Loucy (cell line): ENCODE measurements around the gene RBMS3.

Experiments used
- H2AFZ ChIP-seq: fragments of 200-600 bp; sonication (generic); 2 replicates; pipeline ENCODE4 v1.6.0; 2016; ENCODE audit warnings: antibody characterized with exemption, mild to moderate bottlenecking, low read length, moderate library complexity
- H3F3A ChIP-seq: fragments of 200-600 bp; 2 replicates; pipeline ENCODE4 v1.6.0; 2016; ENCODE audit warnings: antibody characterized with exemption, low read depth, mild to moderate bottlenecking
- H3K27me3 ChIP-seq: fragments of 200-600 bp; sonication (generic); 2 replicates; pipeline ENCODE4 v1.6.1; 2014; ENCODE audit warnings: low read length, mild to moderate bottlenecking; ENCODE audit not compliant: insufficient read depth, poor library complexity, severe bottlenecking
- H3K36me3 ChIP-seq: fragments of 200-600 bp; sonication (generic); 2 replicates; pipeline ENCODE4 v1.6.1; 2016; ENCODE audit warnings: low read length; ENCODE audit not compliant: insufficient read depth
- H3K4me1 ChIP-seq: fragments of 200-600 bp; sonication (generic); 2 replicates; pipeline ENCODE4 v1.5.1; 2014; ENCODE audit warnings: low read length, mild to moderate bottlenecking; ENCODE audit not compliant: insufficient read depth, poor library complexity, severe bottlenecking
- H3K4me2 ChIP-seq: fragments of 200-600 bp; sonication (generic); 2 replicates; pipeline ENCODE4 v1.6.0; 2014; ENCODE audit warnings: antibody characterized with exemption, low read length, low read depth, mild to moderate bottlenecking; ENCODE audit not compliant: poor library complexity, severe bottlenecking
- H3K4me3 ChIP-seq: fragments of 200-600 bp; sonication (generic); 2 replicates; pipeline ENCODE4 v1.5.1; 2014; ENCODE audit warnings: low read length, mild to moderate bottlenecking, mixed read lengths; ENCODE audit not compliant: poor library complexity, severe bottlenecking
- H3K79me2 ChIP-seq: fragments of 200-600 bp; sonication (generic); 2 replicates; pipeline ENCODE4 v1.6.1; 2014; ENCODE audit warnings: low read length; ENCODE audit not compliant: insufficient read depth
- H3K9ac ChIP-seq: fragments of 200-600 bp; sonication (generic); 2 replicates; pipeline ENCODE4 v1.6.0; 2014; ENCODE audit warnings: mild to moderate bottlenecking, low read depth, low read length, moderate library complexity; ENCODE audit not compliant: poor library complexity, severe bottlenecking
- H3K9me2 ChIP-seq: fragments of 200-600 bp; sonication (generic); replicated peaks from 2 replicates; pipeline ENCODE4 v1.6.1; 2016; ENCODE audit warnings: low read depth, low read length, mixed read lengths
- H3K9me3 ChIP-seq: fragments of 200-600 bp; sonication (generic); 2 replicates; pipeline ENCODE4 v1.6.1; 2014; ENCODE audit warnings: mild to moderate bottlenecking, antibody characterized with exemption, low read length, low read depth; ENCODE audit not compliant: insufficient read depth
- H4K20me1 ChIP-seq: fragments of 200-600 bp; sonication (generic); 2 replicates; pipeline ENCODE4 v1.6.0; 2014; ENCODE audit warnings: antibody characterized with exemption, low read length, mild to moderate bottlenecking; ENCODE audit not compliant: insufficient read depth, poor library complexity, severe bottlenecking
- EZH2phosphoT487 ChIP-seq: fragments of 200-600 bp; IDR thresholded peaks from 2 replicates; pipeline ENCODE4 v1.6.1; 2018; ENCODE audit warnings: antibody characterized with exemption, mild to moderate bottlenecking, moderate library complexity, borderline replicate concordance
- TF ChIP-seq, protein P1 (sequence below): fragments of 200-600 bp; sonication (generic); conservative IDR thresholded peaks from 2 replicates; pipeline ENCODE4 v1.5.1; 2014; ENCODE audit warnings: mild to moderate bottlenecking, antibody characterized with exemption, low read length

The RBMS3 gene

DNA sequence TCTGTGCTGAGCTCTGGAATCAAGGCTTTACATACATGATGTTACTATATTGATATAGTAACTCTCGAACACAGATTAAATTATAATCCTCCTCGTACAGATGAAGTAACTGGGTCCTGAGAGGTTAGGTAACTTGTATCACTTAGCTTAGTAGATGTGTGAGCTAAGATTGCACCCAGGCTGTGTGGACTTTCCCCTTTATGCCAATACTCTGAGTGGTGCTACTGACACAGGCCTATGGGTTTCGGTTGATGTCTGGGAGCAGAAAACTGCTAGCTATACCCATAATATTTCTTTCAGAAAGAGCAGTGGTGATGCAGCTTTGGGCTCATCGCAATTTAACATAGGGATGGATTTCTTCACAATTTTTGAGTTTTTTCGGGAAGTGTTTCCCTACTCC lies 259.7 kb downstream of the RBMS3 start:
- no peaks in the 10 kb centered on the region for H4K20me1 ChIP-seq
- TF ChIP-seq, protein P1, sequence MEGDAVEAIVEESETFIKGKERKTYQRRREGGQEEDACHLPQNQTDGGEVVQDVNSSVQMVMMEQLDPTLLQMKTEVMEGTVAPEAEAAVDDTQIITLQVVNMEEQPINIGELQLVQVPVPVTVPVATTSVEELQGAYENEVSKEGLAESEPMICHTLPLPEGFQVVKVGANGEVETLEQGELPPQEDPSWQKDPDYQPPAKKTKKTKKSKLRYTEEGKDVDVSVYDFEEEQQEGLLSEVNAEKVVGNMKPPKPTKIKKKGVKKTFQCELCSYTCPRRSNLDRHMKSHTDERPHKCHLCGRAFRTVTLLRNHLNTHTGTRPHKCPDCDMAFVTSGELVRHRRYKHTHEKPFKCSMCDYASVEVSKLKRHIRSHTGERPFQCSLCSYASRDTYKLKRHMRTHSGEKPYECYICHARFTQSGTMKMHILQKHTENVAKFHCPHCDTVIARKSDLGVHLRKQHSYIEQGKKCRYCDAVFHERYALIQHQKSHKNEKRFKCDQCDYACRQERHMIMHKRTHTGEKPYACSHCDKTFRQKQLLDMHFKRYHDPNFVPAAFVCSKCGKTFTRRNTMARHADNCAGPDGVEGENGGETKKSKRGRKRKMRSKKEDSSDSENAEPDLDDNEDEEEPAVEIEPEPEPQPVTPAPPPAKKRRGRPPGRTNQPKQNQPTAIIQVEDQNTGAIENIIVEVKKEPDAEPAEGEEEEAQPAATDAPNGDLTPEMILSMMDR = no peak
- TF ChIP-seq EZH2phosphoT487 = no peak
- no peaks in the 10 kb centered on the region for H3K9me2 ChIP-seq
- H3K27me3 ChIP-seq = no peaks in the 10 kb centered on the region
- no peaks in the 10 kb centered on the region for H3K9me3 ChIP-seq
- H3K4me1 ChIP-seq = no peaks in the 10 kb centered on the region
- no peak overlapping the region for H3K4me2 ChIP-seq
- no peak overlapping the region for H3K9ac ChIP-seq
- H3K4me3 ChIP-seq = no peak overlapping the region
- H3K36me3 ChIP-seq = no peaks in the 10 kb centered on the region
- no peaks in the 10 kb centered on the region for H3K79me2 ChIP-seq
- no peaks in the 10 kb centered on the region for H3F3A ChIP-seq
- H2AFZ ChIP-seq = no peak overlapping the region

DNA sequence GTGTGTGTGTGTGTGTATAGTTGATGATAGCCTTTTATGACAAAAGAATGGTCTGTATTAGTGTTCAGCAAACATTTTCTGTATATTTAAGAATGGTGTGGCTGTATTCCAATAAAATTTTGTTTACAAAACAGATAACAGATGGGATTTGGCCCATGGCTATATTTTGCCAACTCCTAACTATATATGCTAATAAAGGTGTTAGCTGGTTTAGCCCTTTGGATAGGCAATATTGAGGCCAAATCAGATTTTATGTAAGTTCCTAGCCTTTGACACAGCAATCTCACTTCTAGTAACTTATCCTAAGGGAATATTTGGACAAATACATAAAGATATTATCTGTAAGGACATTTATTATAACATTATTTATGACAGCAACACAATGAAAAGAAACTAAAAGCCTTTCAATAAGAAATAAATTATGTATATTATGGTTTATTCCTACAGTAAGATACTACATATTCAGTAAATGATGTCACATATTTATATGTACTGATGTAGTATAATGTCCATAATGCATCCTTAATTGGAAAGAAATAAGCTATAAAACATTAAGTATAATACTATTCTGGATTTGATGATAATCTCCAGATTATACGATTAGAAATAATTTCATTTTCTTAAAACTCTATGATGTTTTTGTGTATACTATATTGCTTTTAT lies 264.0 kb downstream of the RBMS3 start:
- Histone ChIP-seq H3K4me3 (no peak overlapping the region), H3K9me3 (no peaks in the 10 kb centered on the region), H3K4me2 (no peak overlapping the region), H3K9ac (no peak overlapping the region), H3K79me2 (no peaks in the 10 kb centered on the region), H3K27me3 (no peaks in the 10 kb centered on the region), H3F3A (no peaks in the 10 kb centered on the region), H3K9me2 (no peaks in the 10 kb centered on the region), H4K20me1 (no peaks in the 10 kb centered on the region), H3K4me1 (no peaks in the 10 kb centered on the region), H3K36me3 (no peaks in the 10 kb centered on the region), H2AFZ (no peak overlapping the region)
- TF ChIP-seq, protein P1 = no peak
- no peak for TF ChIP-seq EZH2phosphoT487

DNA sequence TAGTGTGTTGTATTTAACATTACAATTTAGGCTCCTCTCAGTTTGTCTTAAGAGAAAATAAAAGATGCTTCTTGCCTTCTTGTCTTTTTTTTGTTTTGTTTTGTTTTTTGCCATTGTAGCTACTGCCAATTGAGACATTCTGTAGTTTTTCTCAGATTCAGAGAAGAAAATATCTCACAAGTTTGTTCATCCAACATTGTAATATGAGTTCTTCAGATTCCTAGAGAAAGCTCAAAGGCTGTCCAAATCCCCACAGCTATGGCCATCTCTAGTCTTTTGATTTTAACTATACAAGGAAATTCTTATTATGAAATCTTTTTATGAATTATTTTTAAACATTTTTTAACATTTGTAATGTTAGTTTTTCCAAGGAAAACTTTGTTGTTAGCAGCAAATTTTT lies 264.7 kb downstream of the RBMS3 start:
- no peak overlapping the region for H3K4me2 ChIP-seq
- H3K4me1 ChIP-seq = no peaks in the 10 kb centered on the region
- no peaks in the 10 kb centered on the region for H3K79me2 ChIP-seq
- no peaks in the 10 kb centered on the region for H4K20me1 ChIP-seq
- H3F3A ChIP-seq = no peaks in the 10 kb centered on the region
- H3K36me3 ChIP-seq = no peaks in the 10 kb centered on the region
- TF ChIP-seq EZH2phosphoT487 = no peak
- TF ChIP-seq, protein P1 = no peak
- H3K4me3 ChIP-seq = no peak overlapping the region
- H3K27me3 ChIP-seq = no peaks in the 10 kb centered on the region
- H2AFZ ChIP-seq = no peak overlapping the region
- no peak overlapping the region for H3K9ac ChIP-seq
- H3K9me2 ChIP-seq = no peaks in the 10 kb centered on the region
- no peaks in the 10 kb centered on the region for H3K9me3 ChIP-seq
